SK-N-MC (cell line): Measurements from ENCODE around the gene GALK2.
"Not testable (repeated sequence)": the region's sequence is repeated elsewhere in the genome, so short reads cannot be mapped to it uniquely, and the experiment has no call there.

ENCODE experiments used
- EZH2 ChIP-seq: fragments of 200-600 bp; sonication (generic); IDR thresholded peaks from one replicate; pipeline ENCODE4 v1.6.1; 2017; ENCODE audit warnings: antibody characterized with exemption
- FOXP2 ChIP-seq: optimal IDR thresholded peaks from 2 replicates; pipeline ENCODE3; 2011; ENCODE audit warnings: mild to moderate bottlenecking, moderate library complexity; ENCODE audit not compliant: insufficient read depth; ENCODE audit errors: extremely low read length, control extremely low read depth
- POLR2AphosphoS5 ChIP-seq: IDR thresholded peaks from 2 replicates; pipeline ENCODE4 v1.6.1; 2012; ENCODE audit warnings: mild to moderate bottlenecking, low read depth, low read length, borderline replicate concordance

GRCh38 chr15:49208102-49208501 lies 38.1 kb downstream of the GALK2 start:
- TF ChIP-seq FOXP2, POLR2AphosphoS5, EZH2: not testable (repeated sequence)
